Thyroid gland (tissue), 4 donors: ENCODE measurements around the gene CD99L2.

Source experiments
- POLR2A ChIP-seq, 2 donors: fragments of 450-650 bp; IDR thresholded peaks; one replicate each; pipeline ENCODE4 v1.6.1; 2017; ENCODE audit warnings: antibody characterized with exemption in 2 of 2, mild to moderate bottlenecking in 2 of 2, moderate library complexity in 1 of 2
- TF ChIP-seq, protein P1 (sequence below), 6 experiments: fragments of 200-600 bp in 3 of 6; fragments of 450-650 bp in 3 of 6; sonication (generic) in 3 of 6; IDR thresholded peaks; one replicate each; pipeline ENCODE4 v1.5.1; 2016 to 2019; ENCODE audit warnings: antibody characterized with exemption in 6 of 6, mild to moderate bottlenecking in 2 of 6, inconsistent platforms in 1 of 6, moderate library complexity in 1 of 6

DNA sequence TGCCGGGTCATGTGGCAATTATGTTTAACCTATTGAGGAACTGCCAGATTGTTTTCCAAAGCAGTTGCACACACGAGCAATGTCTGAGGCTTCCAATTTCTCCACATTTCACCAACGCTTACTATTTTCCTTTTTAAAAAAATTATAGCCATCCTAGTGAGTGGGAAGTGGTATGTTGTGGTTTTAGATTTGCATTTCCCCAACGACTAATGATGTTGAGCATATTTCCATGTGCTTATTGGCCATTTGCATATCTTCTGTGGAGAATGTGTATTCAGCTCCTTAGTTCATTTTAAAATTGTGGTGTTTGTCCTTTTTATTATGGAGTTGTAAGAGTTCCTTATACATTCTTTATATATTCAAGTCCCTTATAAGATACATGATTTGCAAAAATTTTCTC is 145.1 kb downstream of the CD99L2 start:
- TF ChIP-seq, protein P1, sequence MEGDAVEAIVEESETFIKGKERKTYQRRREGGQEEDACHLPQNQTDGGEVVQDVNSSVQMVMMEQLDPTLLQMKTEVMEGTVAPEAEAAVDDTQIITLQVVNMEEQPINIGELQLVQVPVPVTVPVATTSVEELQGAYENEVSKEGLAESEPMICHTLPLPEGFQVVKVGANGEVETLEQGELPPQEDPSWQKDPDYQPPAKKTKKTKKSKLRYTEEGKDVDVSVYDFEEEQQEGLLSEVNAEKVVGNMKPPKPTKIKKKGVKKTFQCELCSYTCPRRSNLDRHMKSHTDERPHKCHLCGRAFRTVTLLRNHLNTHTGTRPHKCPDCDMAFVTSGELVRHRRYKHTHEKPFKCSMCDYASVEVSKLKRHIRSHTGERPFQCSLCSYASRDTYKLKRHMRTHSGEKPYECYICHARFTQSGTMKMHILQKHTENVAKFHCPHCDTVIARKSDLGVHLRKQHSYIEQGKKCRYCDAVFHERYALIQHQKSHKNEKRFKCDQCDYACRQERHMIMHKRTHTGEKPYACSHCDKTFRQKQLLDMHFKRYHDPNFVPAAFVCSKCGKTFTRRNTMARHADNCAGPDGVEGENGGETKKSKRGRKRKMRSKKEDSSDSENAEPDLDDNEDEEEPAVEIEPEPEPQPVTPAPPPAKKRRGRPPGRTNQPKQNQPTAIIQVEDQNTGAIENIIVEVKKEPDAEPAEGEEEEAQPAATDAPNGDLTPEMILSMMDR (IDR thresholded peaks at IDR 0.05): no peak
- TF ChIP-seq POLR2A (IDR thresholded peaks at IDR 0.05): no peak
